Kidney (tissue), 14 donors: ENCODE results near the gene MMP3. TPM values are rescaled to one million over a fixed set of nuclear protein-coding genes. Genes with fewer than 3 reads are reported as not detected.
"Not testable (repeated sequence)": the region's sequence is repeated elsewhere in the genome, so short reads cannot be mapped to it uniquely, and the experiment has no call there.

Source experiments
- DNase-seq, 5 donors: peaks; one replicate each; pipeline ENCODE4 v3.0.0-alpha.2; 2013 to 2020
- FAIRE-seq: peaks from 2 replicates; lab custom pipeline; 2012; peaks lifted over from hg19 to GRCh38; lab: Jason Lieb, UNC
- H3K27ac ChIP-seq, 2 donors: one replicate each; pipeline ENCODE4 v1.7.0; 2013; ENCODE audit warnings: low read depth in 2 of 2, low read length in 2 of 2, inconsistent platforms in 1 of 2
- H3K27me3 ChIP-seq: one replicate; pipeline ENCODE4 v1.7.1; 2013; ENCODE audit warnings: low read length, inconsistent platforms; ENCODE audit not compliant: control insufficient read depth, insufficient read depth
- H3K36me3 ChIP-seq, 3 donors: one replicate each; pipeline versions ENCODE4 v1.7.0 to v1.7.1; 2013; ENCODE audit warnings: low read length in 3 of 3, control low read depth in 1 of 3, inconsistent platforms in 1 of 3; ENCODE audit not compliant: insufficient read depth in 3 of 3, control insufficient read depth in 2 of 3
- H3K4me1 ChIP-seq, 3 donors: one replicate each; pipeline versions ENCODE4 v1.7.0 to v1.7.1; 2013; ENCODE audit warnings: low read length in 3 of 3, inconsistent platforms in 1 of 3, low read depth in 1 of 3; ENCODE audit not compliant: control insufficient read depth in 2 of 3, insufficient read depth in 2 of 3
- H3K4me3 ChIP-seq, 3 donors: one replicate each; pipeline versions ENCODE4 v1.7.0 to v1.8.1; 2013; ENCODE audit warnings: low read length in 3 of 3, control low read depth in 1 of 3, inconsistent platforms in 1 of 3
- H3K9ac ChIP-seq, 3 donors: one replicate each; pipeline versions ENCODE4 v1.7.0 to v1.7.1; 2013; ENCODE audit warnings: low read length in 3 of 3, control low read depth in 1 of 3, inconsistent platforms in 1 of 3
- H3K9me3 ChIP-seq, 3 donors: one replicate each; pipeline versions ENCODE4 v1.7.0 to v1.7.1; 2013; ENCODE audit warnings: low read length in 3 of 3, control low read depth in 1 of 3, inconsistent platforms in 1 of 3; ENCODE audit not compliant: control insufficient read depth in 2 of 3, insufficient read depth in 1 of 3
- intact Hi-C: fragments of 100-400 bp; cut with DNase I; formaldehyde crosslinking; loops from one replicate; pipeline ENCODE4 v1.11.1; 2022
- polyA plus RNA-seq: library from polyadenylated mRNA; stranded (reverse); fragments of 350-450 nt; fragmentation: Illumina TruSeq; extraction: RNeasy Lipid Tissue Mini Kit (QIAGEN cat#74804); gene quantifications from one replicate; pipeline ENCODE4 v1.2.3, GENCODE V29; 2014; ENCODE audit warnings: low read depth, low replicate concordance; ENCODE audit not compliant: insufficient read depth
- total RNA-seq: library from RNA; stranded (reverse); fragmentation: NEBNext Ultra II Directional; extraction: Animal tissue kit (Norgen Biotek cat#: 25700); gene quantifications from one replicate; pipeline ENCODE4 v1.2.1, GENCODE V29; 2021
- TF ChIP-seq, protein P1 (sequence below): IDR thresholded peaks from 3 replicates; pipeline ENCODE4 v1.5.1; 2012; ENCODE audit warnings: mild to moderate bottlenecking, moderate library complexity, borderline replicate concordance; ENCODE audit not compliant: insufficient read depth; ENCODE audit errors: extremely low read depth
- donor health status: control.
- donor health status: control.
- donor health status: control.
- donor health status: control.
- donor health status: control.
- donor health status: DM: yes; HTN: yes; CAD: no.
- donor health status: Normal renal cell carcinoma (clear cell type).

Gene MMP3
- total and polyA plus RNA-seq, 2 donors from 2014 or later: 0.44 TPM; not detected in 1

DNA sequence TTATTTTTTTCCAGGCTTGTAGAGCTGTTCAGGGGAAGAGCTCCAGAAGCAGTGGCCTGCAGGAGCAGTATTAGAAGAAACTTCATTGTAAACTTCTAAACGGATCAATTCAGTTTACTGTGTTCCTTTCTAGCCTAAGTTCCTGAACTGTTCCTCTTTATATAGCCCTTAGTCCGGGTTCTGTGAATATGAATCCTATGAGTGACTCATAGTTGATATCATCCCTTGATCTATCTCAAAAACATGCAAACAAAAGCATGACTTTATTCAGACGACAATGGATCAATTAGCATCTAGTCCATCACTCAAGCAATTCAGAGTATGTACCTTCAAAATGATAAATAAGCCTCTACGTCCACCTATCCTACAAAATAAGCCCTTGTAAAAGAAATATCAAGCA is 31.4 kb upstream of the MMP3 start, which contains the start of gene MMP12:
Gene MMP12, minus strand, starts transcription at position 131 of the 400 bp plus-strand sequence. Its CDS starts 45 bp downstream, at position 86.
- Histone ChIP-seq H3K36me3 (no peaks in the 10 kb centered on the region), H3K4me1 (no peaks in the 10 kb centered on the region), H3K9ac (no peak within 1 kb of the TSS), H3K4me3 (no peak within 1 kb of the TSS), H3K27me3 (no peaks in the 10 kb centered on the region), H3K9me3 (no peaks in the 10 kb centered on the region), H3K27ac (no peak within 1 kb of the TSS)
- intact Hi-C loops: no loop called here
- no peak for FAIRE-seq
- DNase-seq: no peak
- TF ChIP-seq, protein P1, sequence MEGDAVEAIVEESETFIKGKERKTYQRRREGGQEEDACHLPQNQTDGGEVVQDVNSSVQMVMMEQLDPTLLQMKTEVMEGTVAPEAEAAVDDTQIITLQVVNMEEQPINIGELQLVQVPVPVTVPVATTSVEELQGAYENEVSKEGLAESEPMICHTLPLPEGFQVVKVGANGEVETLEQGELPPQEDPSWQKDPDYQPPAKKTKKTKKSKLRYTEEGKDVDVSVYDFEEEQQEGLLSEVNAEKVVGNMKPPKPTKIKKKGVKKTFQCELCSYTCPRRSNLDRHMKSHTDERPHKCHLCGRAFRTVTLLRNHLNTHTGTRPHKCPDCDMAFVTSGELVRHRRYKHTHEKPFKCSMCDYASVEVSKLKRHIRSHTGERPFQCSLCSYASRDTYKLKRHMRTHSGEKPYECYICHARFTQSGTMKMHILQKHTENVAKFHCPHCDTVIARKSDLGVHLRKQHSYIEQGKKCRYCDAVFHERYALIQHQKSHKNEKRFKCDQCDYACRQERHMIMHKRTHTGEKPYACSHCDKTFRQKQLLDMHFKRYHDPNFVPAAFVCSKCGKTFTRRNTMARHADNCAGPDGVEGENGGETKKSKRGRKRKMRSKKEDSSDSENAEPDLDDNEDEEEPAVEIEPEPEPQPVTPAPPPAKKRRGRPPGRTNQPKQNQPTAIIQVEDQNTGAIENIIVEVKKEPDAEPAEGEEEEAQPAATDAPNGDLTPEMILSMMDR: no peak

DNA sequence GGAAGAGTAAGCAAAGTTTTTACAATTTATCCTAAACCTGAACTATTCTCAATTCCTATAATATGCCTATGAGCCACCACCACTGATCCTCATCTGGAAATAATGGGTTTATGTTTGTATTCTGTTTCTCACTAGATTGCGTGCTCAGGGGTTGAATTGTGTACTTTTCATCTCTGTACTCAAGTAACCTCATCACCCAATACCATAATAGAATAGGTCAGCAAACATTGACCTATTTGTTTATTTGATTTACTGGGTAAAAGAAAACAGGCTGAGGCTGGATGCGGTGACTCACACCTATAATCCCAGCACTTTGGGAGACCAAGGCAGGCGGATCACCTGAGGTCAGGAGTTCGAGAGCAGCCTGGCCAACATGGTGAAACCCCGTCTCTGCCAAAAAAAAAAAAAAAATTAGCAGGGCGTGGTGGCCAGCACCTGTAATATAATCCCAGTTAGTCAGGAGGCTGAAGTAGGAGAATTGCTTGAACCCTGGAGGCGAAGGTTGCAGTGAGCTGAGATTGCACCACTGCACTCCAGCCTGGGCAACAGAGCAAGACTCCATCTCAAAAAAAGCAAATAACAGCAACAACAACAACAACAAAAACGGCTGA is 26.1 kb upstream of the MMP3 start:
- H3K4me3 ChIP-seq, DNase-seq, H3K4me1 ChIP-seq, FAIRE-seq, H3K9me3 ChIP-seq, intact Hi-C loops, H3K9ac ChIP-seq, H3K27ac ChIP-seq, H3K36me3 ChIP-seq, H3K27me3 ChIP-seq: not testable (repeated sequence)

DNA sequence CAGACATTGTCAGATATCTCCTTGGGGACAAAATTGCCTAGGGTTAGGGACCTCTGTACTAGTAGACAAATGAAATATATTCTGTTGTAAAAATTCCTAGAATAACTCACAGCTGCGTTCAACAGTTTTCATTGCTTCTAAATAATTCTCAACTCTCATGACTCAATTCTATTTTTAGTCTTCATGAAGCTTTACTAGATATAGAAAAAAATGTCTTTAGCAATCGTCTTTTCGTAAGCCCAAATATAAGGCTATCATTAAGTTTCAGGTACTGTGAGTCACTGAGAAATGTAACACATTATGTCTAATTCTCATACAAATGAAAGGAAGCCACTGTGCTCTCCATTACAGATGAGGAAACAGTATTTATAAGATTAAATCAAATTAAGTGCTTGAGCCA is 24.9 kb upstream of the MMP3 start:
- intact Hi-C loops: no loop called here
- Histone ChIP-seq H3K9me3 (no peaks in the 10 kb centered on the region), H3K27ac (no peak overlapping the region), H3K4me3 (no peak overlapping the region), H3K36me3 (no peaks in the 10 kb centered on the region), H3K9ac (no peak overlapping the region), H3K27me3 (no peaks in the 10 kb centered on the region), H3K4me1 (no peaks in the 10 kb centered on the region)
- FAIRE-seq: no peak
- TF ChIP-seq, protein P1: no peak
- DNase-seq: peak in 2 of 5 donors; percentile 13 to 53

DNA sequence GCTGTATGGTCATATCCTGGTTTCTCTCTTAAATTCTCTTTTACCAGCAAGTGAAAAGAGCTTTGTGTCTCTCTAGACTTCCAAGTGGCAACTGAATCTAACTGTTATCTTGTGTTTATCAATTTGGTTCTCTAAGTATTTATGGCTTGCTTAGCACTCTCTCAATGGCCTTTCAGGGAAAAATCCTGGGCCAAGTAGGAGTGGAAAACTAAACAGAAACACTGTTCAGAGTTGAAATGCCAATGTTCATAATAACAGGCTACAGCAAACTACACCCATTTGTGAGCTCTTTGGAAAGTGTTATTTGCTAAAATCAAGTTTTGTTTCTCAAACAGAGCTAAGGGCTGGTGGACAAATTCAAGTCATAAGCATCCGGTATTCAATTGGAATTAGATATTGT is 21.3 kb upstream of the MMP3 start:
- Histone ChIP-seq H3K4me1 (no peaks in the 10 kb centered on the region), H3K9ac (no peak overlapping the region), H3K27ac (no peak overlapping the region), H3K36me3 (no peaks in the 10 kb centered on the region), H3K4me3 (no peak overlapping the region), H3K9me3 (no peaks in the 10 kb centered on the region), H3K27me3 (no peaks in the 10 kb centered on the region)
- DNase-seq (no peak), FAIRE-seq (no peak)
- TF ChIP-seq, protein P1: no peak
- intact Hi-C loops: no loop called here
